GM19239 (cell line): ENCODE measurements around the gene ATAD3C.
"Not testable (repeated sequence)": the region's sequence is repeated elsewhere in the genome, so short reads cannot be mapped to it uniquely, and the experiment has no call there.

Source experiments
- DNase-seq: peaks from one replicate; pipeline ENCODE4 v3.0.0; 2011; ENCODE audit warnings: low spot score; ENCODE audit not compliant: insufficient read length
- FAIRE-seq: peaks from 2 replicates; lab custom pipeline; 2011; peaks lifted over from hg19 to GRCh38; lab: Jason Lieb, UNC

The ATAD3C gene

GRCh38 chr1:1489861-1490260, 40.4 kb downstream of the ATAD3C start:
- FAIRE-seq, result no peak
- no peak for DNase-seq

- FAIRE-seq (no peak), DNase-seq (no peak)
Observed at GRCh38 chr1:1490633-1491230, 41.2 kb downstream of the ATAD3C start.

GRCh38 chr1:1491601-1492000, 42.1 kb downstream of the ATAD3C start:
- DNase-seq (no peak), FAIRE-seq (no peak)

GRCh38 chr1:1494311-1494710, 44.8 kb downstream of the ATAD3C start:
- not testable (repeated sequence) for FAIRE-seq, DNase-seq

GRCh38 chr1:1495461-1495975, 46.0 kb downstream of the ATAD3C start:
- not testable (repeated sequence) for FAIRE-seq, DNase-seq

- peak; percentile 47 for FAIRE-seq
- DNase-seq, result not testable (repeated sequence)
Observed at GRCh38 chr1:1504777-1505365, 55.4 kb downstream of the ATAD3C start.

GRCh38 chr1:1505366-1505798, 55.9 kb downstream of the ATAD3C start:
- peak; percentile 95 for FAIRE-seq
- DNase-seq, result not testable (repeated sequence)

- not testable (repeated sequence) for DNase-seq, FAIRE-seq
Observed at GRCh38 chr1:1505801-1506200, 56.3 kb downstream of the ATAD3C start.

GRCh38 chr1:1507305-1507704, 57.8 kb downstream of the ATAD3C start:
- FAIRE-seq (no peak), DNase-seq (no peak)

- not testable (repeated sequence) for DNase-seq, FAIRE-seq
Observed at GRCh38 chr1:1508775-1509464, 59.4 kb downstream of the ATAD3C start.

GRCh38 chr1:1509465-1509850, 60.0 kb downstream of the ATAD3C start:
- FAIRE-seq, DNase-seq: not testable (repeated sequence)

- FAIRE-seq (peak; percentile 28), DNase-seq (no peak)
Observed at GRCh38 chr1:1510912-1511532, 61.5 kb downstream of the ATAD3C start.

GRCh38 chr1:1511533-1512285, 62.2 kb downstream of the ATAD3C start, which contains the start of gene ATAD3A:
TSS of gene ATAD3A (plus strand) at chr1:1512162. CDS start at chr1:1512269, 107 bp downstream.
- DNase-seq, result peak; percentile 99
- peak; percentile 95 for FAIRE-seq

GRCh38 chr1:1512425-1512824, 62.9 kb downstream of the ATAD3C start:
- not testable (repeated sequence) for FAIRE-seq, DNase-seq

GRCh38 chr1:1513675-1514074, 64.2 kb downstream of the ATAD3C start:
- FAIRE-seq, DNase-seq: not testable (repeated sequence)

- FAIRE-seq, DNase-seq: not testable (repeated sequence)
Observed at GRCh38 chr1:1514376-1514775, 64.9 kb downstream of the ATAD3C start.

GRCh38 chr1:1516923-1517322, 67.4 kb downstream of the ATAD3C start:
- FAIRE-seq, DNase-seq: not testable (repeated sequence)

GRCh38 chr1:1517973-1518620, 68.6 kb downstream of the ATAD3C start:
- DNase-seq (no peak), FAIRE-seq (no peak)

GRCh38 chr1:1518621-1519007, 69.1 kb downstream of the ATAD3C start:
- FAIRE-seq, DNase-seq: not testable (repeated sequence)
